Upper lobe of right lung (tissue), 1 donor: ENCODE data around the gene TAS1R1. TPM values are rescaled to one million over a fixed set of nuclear protein-coding genes. Genes with fewer than 3 reads are reported as not detected.

Source experiments
- ATAC-seq: fragments of 200-7000 bp; cut with Tn5 transposase; one replicate; pipeline ENCODE4 v1.9.1; 2020; ENCODE audit warnings: mild to moderate bottlenecking, moderate library complexity
- DNase-seq: peaks from one replicate; pipeline ENCODE4 v3.0.0-alpha.2; 2020
- H3K27ac ChIP-seq: fragments of 200-600 bp; one replicate; pipeline ENCODE4 v1.8.0; 2022
- H3K27me3 ChIP-seq: fragments of 200-600 bp; one replicate; pipeline ENCODE4 v1.8.0; 2022; ENCODE audit warnings: mild to moderate bottlenecking
- H3K36me3 ChIP-seq: fragments of 200-600 bp; one replicate; pipeline ENCODE4 v1.8.0; 2022
- H3K4me1 ChIP-seq: fragments of 200-600 bp; one replicate; pipeline ENCODE4 v1.8.0; 2022
- H3K4me3 ChIP-seq: fragments of 200-600 bp; one replicate; pipeline ENCODE4 v1.8.0; 2022; ENCODE audit warnings: mild to moderate bottlenecking
- H3K9me3 ChIP-seq: fragments of 200-600 bp; one replicate; pipeline ENCODE4 v1.8.0; 2022
- CTCF ChIP-seq: fragments of 200-600 bp; IDR thresholded peaks from one replicate; pipeline ENCODE4 v1.8.0; 2022; ENCODE audit warnings: antibody characterized with exemption
- intact Hi-C: fragments of 100-400 bp; cut with DNase I; formaldehyde crosslinking; loops from one replicate; pipeline ENCODE4 v1.11.0; 2022
- total RNA-seq: library from RNA; stranded (reverse); fragmentation: NEBNext Ultra II Directional; extraction: Animal tissue kit (Norgen Biotek cat#: 25700); gene quantifications from one replicate; pipeline ENCODE4 v1.2.1, GENCODE V29; 2021
- donor health status: DM: no; HTN: yes; CAD: no; lungs with severe emphysema.

The TAS1R1 gene
- total RNA-seq, 1 donor from 2014 or later, result not detected

GRCh38 chr1:6534248-6534822 is 20.8 kb upstream of the TAS1R1 start:
- TF ChIP-seq CTCF, result no peak
- DNase-seq (no peak), ATAC-seq (no peak)
- Histone ChIP-seq H3K4me3 (no peak overlapping the region), H3K27me3 (no peaks in the 10 kb centered on the region), H3K9me3 (no peaks in the 10 kb centered on the region), H3K36me3 (peaks cover 71% of the 10 kb centered on the region), H3K4me1 (no peaks in the 10 kb centered on the region), H3K27ac (no peak overlapping the region)
- intact Hi-C loops, result no loop called here

- ATAC-seq, result no peak
- Histone ChIP-seq H3K27ac (no peak overlapping the region), H3K4me3 (no peak overlapping the region), H3K9me3 (no peaks in the 10 kb centered on the region), H3K27me3 (no peaks in the 10 kb centered on the region), H3K36me3 (peaks cover 65% of the 10 kb centered on the region), H3K4me1 (no peaks in the 10 kb centered on the region)
- no peak for TF ChIP-seq CTCF
- DNase-seq, result no peak
- intact Hi-C loops, result no loop called here
Measured at GRCh38 chr1:6535214-6535613, 19.9 kb upstream of the TAS1R1 start.

- no peaks in the 10 kb centered on the region for H3K9me3 ChIP-seq
- no peak overlapping the region for H3K4me3 ChIP-seq
- H3K27ac ChIP-seq, result no peak overlapping the region
- TF ChIP-seq CTCF, result no peak
- no peaks in the 10 kb centered on the region for H3K4me1 ChIP-seq
- no peaks in the 10 kb centered on the region for H3K27me3 ChIP-seq
- intact Hi-C loops, result no loop called here
- ATAC-seq (no peak), DNase-seq (no peak)
- peaks cover 65% of the 10 kb centered on the region for H3K36me3 ChIP-seq
Measured at GRCh38 chr1:6536291-6536690, 18.8 kb upstream of the TAS1R1 start.

GRCh38 chr1:6538956-6539355 is 16.2 kb upstream of the TAS1R1 start:
- H3K36me3 ChIP-seq, result peaks cover 61% of the 10 kb centered on the region
- intact Hi-C loops, result no loop called here
- no peak overlapping the region for H3K27ac ChIP-seq
- no peaks in the 10 kb centered on the region for H3K4me1 ChIP-seq
- H3K9me3 ChIP-seq, result no peaks in the 10 kb centered on the region
- no peak for TF ChIP-seq CTCF
- no peak overlapping the region for H3K4me3 ChIP-seq
- no peaks in the 10 kb centered on the region for H3K27me3 ChIP-seq
- DNase-seq (no peak), ATAC-seq (no peak)

- Histone ChIP-seq H3K36me3 (peaks cover 86% of the 10 kb centered on the region), H3K27ac (no peak overlapping the region)
Measured at GRCh38 chr1:6544831-6545230, 10.3 kb upstream of the TAS1R1 start.

More at GRCh38 chr1:6544831-6545230, 10.3 kb upstream of the TAS1R1 start:
- Histone ChIP-seq H3K27me3 (no peaks in the 10 kb centered on the region), H3K4me1 (peaks cover 7% of the 10 kb centered on the region), H3K4me3 (no peak overlapping the region), H3K9me3 (no peaks in the 10 kb centered on the region)
- TF ChIP-seq CTCF, result no peak
- intact Hi-C loops, result no loop called here
- ATAC-seq, result no peak
- no peak for DNase-seq
